ENCODE data around the gene TMEM221. TPM values are rescaled to one million over a fixed set of nuclear protein-coding genes. Genes with fewer than 3 reads are reported as not detected.

The TMEM221 gene
- total and polyA plus RNA-seq, 10 of the 15 experiments (the other 5 are each of a cell fraction or from before 2014, with no cell fraction given) = 0.04 to 0.24 TPM; not detected in 8

DNA sequence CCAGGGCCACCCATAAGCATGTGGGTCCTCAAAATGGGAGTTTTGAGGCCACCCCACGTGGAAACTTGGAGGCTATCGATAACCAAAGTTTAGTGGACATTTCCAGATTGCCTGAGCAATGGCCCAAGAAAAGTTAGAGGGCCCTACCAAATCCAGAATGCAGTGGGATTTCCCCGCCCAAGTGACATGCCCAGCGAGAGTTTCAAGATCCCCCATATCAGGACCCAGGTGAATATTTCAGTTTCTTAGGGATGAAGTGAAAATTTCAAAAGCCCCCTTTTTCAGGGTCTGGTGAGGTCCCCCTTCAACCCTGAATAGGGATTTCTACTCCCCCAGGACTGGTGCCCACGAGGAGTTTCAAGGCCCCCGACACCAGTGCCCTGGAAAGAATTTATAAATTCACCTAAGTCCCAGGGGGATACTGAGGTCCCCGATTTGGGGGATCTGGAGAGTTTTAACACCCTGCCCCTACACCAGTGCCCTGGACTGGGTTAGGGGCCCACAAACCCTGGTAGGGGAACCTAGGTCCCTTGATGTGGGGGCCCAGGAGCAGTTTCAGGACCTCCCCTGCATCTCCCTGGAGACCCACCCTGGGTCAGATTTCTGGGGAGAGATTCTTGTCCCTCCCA is 43.7 kb downstream of the TMEM221 start (continued):
- TF ChIP-seq, protein P1, sequence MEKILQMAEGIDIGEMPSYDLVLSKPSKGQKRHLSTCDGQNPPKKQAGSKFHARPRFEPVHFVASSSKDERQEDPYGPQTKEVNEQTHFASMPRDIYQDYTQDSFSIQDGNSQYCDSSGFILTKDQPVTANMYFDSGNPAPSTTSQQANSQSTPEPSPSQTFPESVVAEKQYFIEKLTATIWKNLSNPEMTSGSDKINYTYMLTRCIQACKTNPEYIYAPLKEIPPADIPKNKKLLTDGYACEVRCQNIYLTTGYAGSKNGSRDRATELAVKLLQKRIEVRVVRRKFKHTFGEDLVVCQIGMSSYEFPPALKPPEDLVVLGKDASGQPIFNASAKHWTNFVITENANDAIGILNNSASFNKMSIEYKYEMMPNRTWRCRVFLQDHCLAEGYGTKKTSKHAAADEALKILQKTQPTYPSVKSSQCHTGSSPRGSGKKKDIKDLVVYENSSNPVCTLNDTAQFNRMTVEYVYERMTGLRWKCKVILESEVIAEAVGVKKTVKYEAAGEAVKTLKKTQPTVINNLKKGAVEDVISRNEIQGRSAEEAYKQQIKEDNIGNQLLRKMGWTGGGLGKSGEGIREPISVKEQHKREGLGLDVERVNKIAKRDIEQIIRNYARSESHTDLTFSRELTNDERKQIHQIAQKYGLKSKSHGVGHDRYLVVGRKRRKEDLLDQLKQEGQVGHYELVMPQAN (conservative IDR thresholded peaks at IDR 0.05) = 0 out of 2 replicates have a peak, but pooled peaks have one; percentile 16
- TF ChIP-seq, protein P2, sequence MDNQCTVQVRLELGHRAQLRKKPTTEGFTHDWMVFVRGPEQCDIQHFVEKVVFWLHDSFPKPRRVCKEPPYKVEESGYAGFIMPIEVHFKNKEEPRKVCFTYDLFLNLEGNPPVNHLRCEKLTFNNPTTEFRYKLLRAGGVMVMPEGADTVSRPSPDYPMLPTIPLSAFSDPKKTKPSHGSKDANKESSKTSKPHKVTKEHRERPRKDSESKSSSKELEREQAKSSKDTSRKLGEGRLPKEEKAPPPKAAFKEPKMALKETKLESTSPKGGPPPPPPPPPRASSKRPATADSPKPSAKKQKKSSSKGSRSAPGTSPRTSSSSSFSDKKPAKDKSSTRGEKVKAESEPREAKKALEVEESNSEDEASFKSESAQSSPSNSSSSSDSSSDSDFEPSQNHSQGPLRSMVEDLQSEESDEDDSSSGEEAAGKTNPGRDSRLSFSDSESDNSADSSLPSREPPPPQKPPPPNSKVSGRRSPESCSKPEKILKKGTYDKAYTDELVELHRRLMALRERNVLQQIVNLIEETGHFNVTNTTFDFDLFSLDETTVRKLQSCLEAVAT (IDR thresholded peaks at IDR 0.05) = peak; percentile 95
- peak in 1 of 2 experiments; percentile 8; a peak in 1 of 4 replicates for TF ChIP-seq BHLHE40 (IDR thresholded peaks at IDR 0.05; ENCODE audit: borderline replicate concordance in 1 of 2, low read depth in 2 of 2, low read length in 1 of 2)
- TF ChIP-seq ZSCAN29 (IDR thresholded peaks at IDR 0.05) = peak; percentile 91
- TF ChIP-seq, protein P3, sequence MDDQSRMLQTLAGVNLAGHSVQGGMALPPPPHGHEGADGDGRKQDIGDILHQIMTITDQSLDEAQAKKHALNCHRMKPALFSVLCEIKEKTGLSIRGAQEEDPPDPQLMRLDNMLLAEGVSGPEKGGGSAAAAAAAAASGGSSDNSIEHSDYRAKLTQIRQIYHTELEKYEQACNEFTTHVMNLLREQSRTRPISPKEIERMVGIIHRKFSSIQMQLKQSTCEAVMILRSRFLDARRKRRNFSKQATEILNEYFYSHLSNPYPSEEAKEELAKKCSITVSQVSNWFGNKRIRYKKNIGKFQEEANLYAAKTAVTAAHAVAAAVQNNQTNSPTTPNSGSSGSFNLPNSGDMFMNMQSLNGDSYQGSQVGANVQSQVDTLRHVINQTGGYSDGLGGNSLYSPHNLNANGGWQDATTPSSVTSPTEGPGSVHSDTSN (IDR thresholded peaks at IDR 0.05; ENCODE audit: insufficient replicate concordance, low read depth, low read length) = no peak
- TF ChIP-seq DPF2 (IDR thresholded peaks at IDR 0.05) = 0 out of 2 replicates have a peak, but pooled peaks have one; percentile 18
